GM19452 (cell line): ENCODE measurements around the gene LRRC25.

Experiments
- ATAC-seq: cut with Tn5 transposase; IDR thresholded peaks from one replicate; pipeline ENCODE4 v1.9.1; 2021; ENCODE audit not compliant: unreplicated experiment

LRRC25 gene

GRCh38 chr19:18348171-18348570 lies 49.3 kb downstream of the LRRC25 start:
- no peak for ATAC-seq

DNA sequence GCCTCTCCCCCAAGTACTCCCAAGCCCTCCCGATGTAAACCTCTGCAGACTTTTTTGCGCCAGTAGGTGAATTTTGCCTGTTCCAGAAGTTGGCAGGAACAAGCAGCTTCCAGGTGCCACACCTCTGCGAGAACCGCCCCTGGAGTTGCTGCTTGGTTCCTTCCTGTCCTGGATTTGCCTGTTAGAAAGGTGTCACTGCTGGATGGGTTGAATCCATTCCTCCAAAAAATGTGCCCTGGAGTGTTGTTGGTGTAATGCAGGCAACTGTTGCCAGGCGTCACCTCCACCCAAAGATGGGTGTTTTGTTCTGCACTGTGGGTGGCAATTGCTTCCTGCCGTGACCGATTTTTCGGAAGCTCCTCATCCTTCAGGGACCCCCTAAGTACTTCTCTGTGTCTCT lies 51.3 kb downstream of the LRRC25 start:
- ATAC-seq = no peak

GRCh38 chr19:18345296-18345695 lies 52.1 kb downstream of the LRRC25 start:
- no peak for ATAC-seq

- ATAC-seq = no peak
Observed at GRCh38 chr19:18344582-18344950, 52.9 kb downstream of the LRRC25 start.

DNA sequence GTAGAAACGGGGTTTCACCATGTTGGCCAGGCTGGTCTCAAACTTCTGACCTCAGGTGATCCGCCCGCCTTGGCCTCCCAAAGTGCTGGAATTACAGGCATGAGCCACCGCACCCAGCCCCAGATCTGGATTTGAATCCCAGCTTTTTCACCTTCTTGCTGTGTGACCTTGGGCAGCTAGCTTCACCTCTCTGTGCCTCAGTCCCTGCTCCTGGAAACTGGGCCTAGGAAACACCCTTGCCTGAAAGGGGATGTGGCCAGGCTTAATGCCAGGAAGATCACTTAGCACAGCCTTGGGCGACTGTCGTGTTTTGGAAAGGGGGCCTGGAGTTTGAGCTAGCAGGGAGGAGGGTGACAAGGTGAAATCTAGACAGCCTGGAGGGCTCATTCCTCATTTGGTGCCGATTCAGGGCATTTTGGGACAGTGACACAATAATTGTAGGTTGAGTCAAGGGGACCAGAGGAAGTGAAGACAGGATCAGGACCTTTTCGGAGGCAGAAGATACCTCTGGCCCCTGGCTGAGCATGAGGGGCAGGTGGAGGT lies 55.3 kb downstream of the LRRC25 start:
- no peak for ATAC-seq
